IMR-90 (cell line): ENCODE measurements around the gene HYAL3. TPM values are rescaled to one million over a fixed set of nuclear protein-coding genes. Genes with fewer than 3 reads are reported as not detected.

Source experiments
- ATAC-seq: fragments of 200-7000 bp; cut with Tn5 transposase; 2 replicates; pipeline ENCODE4 v1.9.1; 2020; ENCODE audit warnings: low read depth, mild to moderate bottlenecking, moderate library complexity
- BruUV-seq: library from RNA; stranded (reverse); fragments of 400-500 nt; replicated peaks from 2 replicates; lab custom pipeline; 2021; lab: Mats Ljungman, UMichigan
- CTCF ChIA-PET: fragments of 300-600 bp; formaldehyde crosslinking; extraction: SDS; loops from one replicate; lab custom pipeline; 2021; ENCODE audit warnings: antibody characterized with exemption; lab: Yijun Ruan, JAX
- POLR2A ChIA-PET: fragments of 300-600 bp; sonication (Branson Sonifier 250); formaldehyde crosslinking; loops from one replicate; lab custom pipeline; 2022; ENCODE audit warnings: antibody characterized with exemption; ENCODE audit not compliant: unreplicated experiment; lab: Charles Lee
- DNase-seq: peaks from one replicate; pipeline ENCODE4 v3.0.0; 2013
- H2AFZ ChIP-seq: replicated peaks from 2 replicates; pipeline ENCODE3; 2013; ENCODE audit warnings: low read length, mild to moderate bottlenecking; ENCODE audit not compliant: poor library complexity
- H2AK5ac ChIP-seq: 2 replicates; pipeline ENCODE4 v1.6.1; 2013; ENCODE audit warnings: low read depth, low read length, inconsistent platforms
- H2AK9ac ChIP-seq: replicated peaks from 2 replicates; pipeline ENCODE3; 2013; ENCODE audit warnings: mild to moderate bottlenecking, low read depth, low read length, moderate library complexity; ENCODE audit not compliant: poor library complexity
- H2BK120ac ChIP-seq: 2 replicates; pipeline ENCODE4 v1.6.1; 2013; ENCODE audit warnings: low read depth, low read length, inconsistent platforms
- H2BK15ac ChIP-seq: 3 replicates; pipeline ENCODE4 v1.6.1; 2013; ENCODE audit warnings: low read depth, low read length, inconsistent platforms
- H2BK20ac ChIP-seq: 2 replicates; pipeline ENCODE4 v1.6.1; 2013; ENCODE audit warnings: low read depth, mild to moderate bottlenecking, inconsistent platforms, low read length, moderate library complexity
- H2BK5ac ChIP-seq: 2 replicates; pipeline ENCODE4 v1.6.1; 2013; ENCODE audit warnings: mild to moderate bottlenecking, low read depth, low read length, inconsistent platforms; ENCODE audit not compliant: poor library complexity, severe bottlenecking
- H3K14ac ChIP-seq: replicated peaks from 2 replicates; pipeline ENCODE4 v1.6.1; 2013; ENCODE audit warnings: low read depth, low read length, inconsistent platforms
- H3K18ac ChIP-seq: 2 replicates; pipeline ENCODE4 v1.6.1; 2013; ENCODE audit warnings: low read depth, low read length, control low read depth
- H3K23ac ChIP-seq: 2 replicates; pipeline ENCODE4 v1.6.1; 2013; ENCODE audit warnings: low read depth, low read length, inconsistent platforms
- H3K27ac ChIP-seq: 2 replicates; pipeline ENCODE4 v1.5.1; 2013; ENCODE audit warnings: mild to moderate bottlenecking, control low read depth, low read length; ENCODE audit not compliant: insufficient read depth
- H3K27me3 ChIP-seq: 2 replicates; pipeline ENCODE4 v1.6.1; 2013; ENCODE audit warnings: low read length; ENCODE audit not compliant: control insufficient read depth, insufficient read depth
- H3K36me3 ChIP-seq: 2 replicates; pipeline ENCODE4 v1.6.1; 2013; ENCODE audit warnings: low read length, mixed read lengths; ENCODE audit not compliant: control insufficient read depth, insufficient read depth
- H3K4ac ChIP-seq: 2 replicates; pipeline ENCODE4 v1.6.1; 2013; ENCODE audit warnings: low read depth, low read length, inconsistent platforms
- H3K4me1 ChIP-seq: 2 replicates; pipeline ENCODE4 v1.6.1; 2013; ENCODE audit warnings: low read length, mixed read lengths; ENCODE audit not compliant: control insufficient read depth, insufficient read depth
- H3K4me2 ChIP-seq: 2 replicates; pipeline ENCODE4 v1.6.1; 2013; ENCODE audit warnings: low read depth, mild to moderate bottlenecking, control low read depth, low read length, moderate library complexity
- H3K4me3 ChIP-seq: 2 replicates; pipeline ENCODE4 v1.5.1; 2013; ENCODE audit warnings: low read depth, mild to moderate bottlenecking, control low read depth, low read length, moderate library complexity; ENCODE audit not compliant: insufficient read depth
- H3K56ac ChIP-seq: 2 replicates; pipeline ENCODE4 v1.6.1; 2013; ENCODE audit warnings: low read length, inconsistent platforms; ENCODE audit not compliant: insufficient read depth; ENCODE audit errors: extremely low read depth
- H3K79me1 ChIP-seq, 2 experiments: 2 replicates each; pipeline ENCODE4 v1.6.1; 2013; ENCODE audit warnings: low read length in 2 of 2, inconsistent platforms in 1 of 2, low read depth in 1 of 2
- H3K9ac ChIP-seq: 2 replicates; pipeline ENCODE4 v1.6.1; 2013; ENCODE audit warnings: low read depth, low read length, control low read depth
- H3K9me1 ChIP-seq: 2 replicates; pipeline ENCODE4 v1.6.1; 2013; ENCODE audit warnings: low read length, inconsistent platforms; ENCODE audit not compliant: insufficient read depth
- H3K9me3 ChIP-seq: 2 replicates; pipeline ENCODE4 v1.6.1; 2013; ENCODE audit warnings: low read length; ENCODE audit not compliant: control insufficient read depth, insufficient read depth
- H4K20me1 ChIP-seq: 2 replicates; pipeline ENCODE4 v1.6.1; 2013; ENCODE audit warnings: low read length, inconsistent platforms; ENCODE audit not compliant: insufficient read depth
- H4K5ac ChIP-seq: 2 replicates; pipeline ENCODE4 v1.6.1; 2013; ENCODE audit warnings: mild to moderate bottlenecking, low read depth, low read length, control low read depth
- H4K8ac ChIP-seq, 2 experiments: 2 replicates each; pipeline ENCODE4 v1.6.1; 2013; ENCODE audit warnings: low read depth in 2 of 2, low read length in 2 of 2, control low read depth in 1 of 2, inconsistent platforms in 1 of 2
- H4K91ac ChIP-seq: 2 replicates; pipeline ENCODE4 v1.6.1; 2013; ENCODE audit warnings: low read depth, low read length, inconsistent platforms; ENCODE audit not compliant: insufficient read depth
- BHLHE40 ChIP-seq: fragments of 150-350 bp; IDR thresholded peaks from 2 replicates; pipeline ENCODE4 v1.6.1; 2016; ENCODE audit warnings: mild to moderate bottlenecking, low read depth, low read length
- CEBPB ChIP-seq: IDR thresholded peaks from 2 replicates; pipeline ENCODE4 v1.6.1; 2012; ENCODE audit warnings: low read depth, low read length, improper control_type of control experiment
- CHD1 ChIP-seq: IDR thresholded peaks from 2 replicates; pipeline ENCODE4 v1.6.1; 2012; ENCODE audit warnings: low read depth, low read length, improper control_type of control experiment
- CTCF ChIP-seq: conservative IDR thresholded peaks from 2 replicates; pipeline ENCODE4 v1.5.1; 2012; ENCODE audit warnings: mild to moderate bottlenecking, low read depth, low read length, improper control_type of control experiment
- ELK1 ChIP-seq: fragments of 150-350 bp; IDR thresholded peaks from 2 replicates; pipeline ENCODE4 v1.6.1; 2016; ENCODE audit warnings: low read depth, mild to moderate bottlenecking, low read length, moderate library complexity, borderline replicate concordance
- FOS ChIP-seq: fragments of 150-350 bp; IDR thresholded peaks from 2 replicates; pipeline ENCODE4 v1.6.1; 2016; ENCODE audit warnings: low read depth, low read length
- MAFK ChIP-seq: IDR thresholded peaks from 2 replicates; pipeline ENCODE4 v1.6.1; 2012; ENCODE audit warnings: low read depth, low read length, improper control_type of control experiment
- MAZ ChIP-seq: IDR thresholded peaks from 2 replicates; pipeline ENCODE4 v1.6.1; 2012; ENCODE audit warnings: low read depth, mild to moderate bottlenecking, low read length, improper control_type of control experiment, moderate library complexity, borderline replicate concordance
- MXI1 ChIP-seq: IDR thresholded peaks from 2 replicates; pipeline ENCODE4 v1.6.1; 2012; ENCODE audit warnings: low read depth, mild to moderate bottlenecking, low read length, moderate library complexity, borderline replicate concordance
- NFE2L2 ChIP-seq: fragments of 150-350 bp; IDR thresholded peaks from 2 replicates; pipeline ENCODE4 v1.6.1; 2016; ENCODE audit warnings: low read depth, mild to moderate bottlenecking, low read length
- POLR2A ChIP-seq: IDR thresholded peaks from 2 replicates; pipeline ENCODE4 v1.6.1; 2012; ENCODE audit warnings: mild to moderate bottlenecking, low read depth, low read length
- RAD21 ChIP-seq: IDR thresholded peaks from 2 replicates; pipeline ENCODE4 v1.6.1; 2012; ENCODE audit warnings: low read length, improper control_type of control experiment
- RCOR1 ChIP-seq: IDR thresholded peaks from 2 replicates; pipeline ENCODE4 v1.6.1; 2012; ENCODE audit warnings: mild to moderate bottlenecking, low read length, improper control_type of control experiment; ENCODE audit not compliant: insufficient replicate concordance
- RFX5 ChIP-seq: IDR thresholded peaks from 2 replicates; pipeline ENCODE4 v1.8.0; 2012; ENCODE audit warnings: low read depth, mild to moderate bottlenecking, low read length, moderate library complexity
- USF2 ChIP-seq: fragments of 150-350 bp; IDR thresholded peaks from 2 replicates; pipeline ENCODE4 v1.6.1; 2017; ENCODE audit warnings: mild to moderate bottlenecking, antibody characterized with exemption, low read length, low read depth
- WGBS, 2 experiments: methylation state at CpG; one replicate each; pipeline versions ENCODE4 v1.1.5 to v1.1.7; 2013; ENCODE audit warnings: missing lambda C conversion rate in 2 of 2; ENCODE audit not compliant: insufficient read length in 1 of 2; ENCODE audit errors: extremely low coverage in 2 of 2; 5-methylcytosine and 5-hydroxymethylcytosine counted together
- dilution Hi-C: fragments of 300-500 bp; cut with HindIII; formaldehyde crosslinking; loops from one replicate; pipeline ENCODE4 v1.14.3; 2018; ENCODE audit warnings: low sequenced_read_pairs; ENCODE audit not compliant: unreplicated experiment
- in situ Hi-C: fragments of 300-500 bp; cut with MboI; formaldehyde crosslinking; loops from 3 replicates; pipeline ENCODE4 v1.14.3; 2019; ENCODE audit warnings: low sequenced_read_pairs, inconsistent platforms, mixed read lengths
- intact Hi-C: fragments of 100-400 bp; cut with micrococcal nuclease; formaldehyde crosslinking; loops from 2 replicates; pipeline ENCODE4 v1.10.0; 2022
- polyA plus RNA-seq, 3 experiments: library from polyadenylated mRNA; depleted of rRNA; stranded (reverse); fragments of >200 nt; gene quantifications; 2 replicates each; pipeline ENCODE4 v1.2.3, GENCODE V29; 2012; ENCODE audit warnings: low replicate concordance in 1 of 3
- total RNA-seq: library from RNA; depleted of rRNA; stranded (reverse); fragments of >200 nt; gene quantifications from 2 replicates; pipeline ENCODE4 v1.2.3, GENCODE V29; 2012

HYAL3 gene
- total and polyA plus RNA-seq, 2 of the 4 experiments (the other 2 are of a cell fraction) = 2.7 to 5.7 TPM

- no peaks in the 10 kb centered on the region for H4K20me1 ChIP-seq
- no peak overlapping the region for H3K9ac ChIP-seq
- H3K9me1 ChIP-seq = peaks cover 3% of the 10 kb centered on the region
- no peaks in the 10 kb centered on the region for H3K27me3 ChIP-seq
- peak overlapping the region; percentile 75 for H2AK9ac ChIP-seq
- no peak overlapping the region for H3K27ac ChIP-seq
- ATAC-seq (no peak), DNase-seq (no peak)
- peak overlapping the region; percentile 48 for H2AK5ac ChIP-seq
- H2BK120ac ChIP-seq = no peak overlapping the region
- H3K4me1 ChIP-seq = peaks cover 9% of the 10 kb centered on the region
- dilution Hi-C loops = no loop called here
- H3K23ac ChIP-seq = no peak overlapping the region
- intact Hi-C loops = no loop called here
- H2BK20ac ChIP-seq = no peak overlapping the region
- H3K9me3 ChIP-seq = no peaks in the 10 kb centered on the region
- peak overlapping the region; percentile 90 for H4K5ac ChIP-seq
- H3K56ac ChIP-seq = no peak overlapping the region
- peaks cover 15 to 39% of the 10 kb centered on the region in 2 experiments for H3K79me1 ChIP-seq
- H3K4me3 ChIP-seq = no peak overlapping the region
- in situ Hi-C loops = no loop called here
- H2AFZ ChIP-seq = peak overlapping the region; percentile 96
- no peak overlapping the region for H2BK5ac ChIP-seq
- 94% methylated on average over 8 of the region's 12 CpGs; no CpG with 5 or more reads in 1 of the 2 experiments for WGBS, 2 experiments
- H4K91ac ChIP-seq = no peak overlapping the region; the same call in 1 of the 2 replicates
- TF ChIP-seq MAFK (no peak), MAZ (no peak), CHD1 (no peak), USF2 (no peak), CEBPB (no peak), RFX5 (no peak), FOS (no peak), ELK1 (no peak), MXI1 (no peak), RAD21 (no peak), CTCF (no peak), RCOR1 (no peak), NFE2L2 (no peak), BHLHE40 (no peak), POLR2A (no peak)
- no peak overlapping the region for H3K14ac ChIP-seq
- no peak overlapping the region for H3K4me2 ChIP-seq
- peak overlapping the region; percentile 80 for H3K4ac ChIP-seq
- peaks cover 17% of the 10 kb centered on the region for H3K36me3 ChIP-seq
- POLR2A ChIA-PET = no interaction called here
- peak overlapping the region; percentile 85 to 99 for H4K8ac ChIP-seq
- no peak overlapping the region for H2BK15ac ChIP-seq
- BruUV-seq = no TSS peak
- no peak overlapping the region for H3K18ac ChIP-seq
- CTCF ChIA-PET = no interaction called here
These were observed 6.0 kb downstream of the HYAL3 start for GRCh38 chr3:50293079-50293801.
